ENCODE measurements around the gene SUMO2. TPM values are rescaled to one million over a fixed set of nuclear protein-coding genes. Genes with fewer than 3 reads are reported as not detected.

The SUMO2 gene
- total and polyA plus RNA-seq, 9 of the 15 experiments (the other 6 are each of a cell fraction or from before 2014, with no cell fraction given): 157 to 733 (median 419) TPM

DNA sequence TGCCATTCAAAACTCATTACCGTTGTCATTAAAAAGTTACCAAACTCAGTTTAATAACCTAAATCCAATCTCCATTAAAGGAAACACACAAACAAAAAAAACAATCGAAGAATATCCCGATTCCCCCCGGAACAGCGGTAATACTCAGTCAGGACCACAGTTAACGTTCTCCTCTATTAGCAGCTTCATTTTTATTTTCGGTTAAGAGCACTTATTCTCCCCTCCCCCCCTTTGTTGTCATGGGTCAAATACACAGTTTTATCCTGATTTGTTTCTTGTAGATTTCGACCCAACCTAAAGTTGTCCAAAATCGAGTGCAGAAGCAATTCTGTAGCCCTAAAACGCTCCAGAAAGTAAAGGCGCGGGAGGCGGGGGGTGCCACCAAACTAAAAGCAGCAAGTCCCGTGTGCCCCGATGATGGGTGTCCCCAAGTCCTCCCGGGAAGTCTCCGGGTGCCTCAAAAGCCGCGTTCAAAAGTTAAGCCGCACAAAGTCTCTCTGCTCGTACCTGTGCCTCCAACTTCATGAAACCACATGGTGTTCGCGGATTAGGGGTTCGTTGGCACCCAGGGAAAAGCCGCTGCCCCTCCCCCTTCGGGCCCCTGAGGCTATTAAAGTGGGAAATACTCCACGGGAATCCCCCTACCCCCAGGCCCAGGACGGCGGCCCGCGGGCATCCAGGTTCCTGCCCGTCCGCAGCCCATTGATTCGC is 996 bp downstream of the SUMO2 start (continued):
- TF ChIP-seq, protein P1, sequence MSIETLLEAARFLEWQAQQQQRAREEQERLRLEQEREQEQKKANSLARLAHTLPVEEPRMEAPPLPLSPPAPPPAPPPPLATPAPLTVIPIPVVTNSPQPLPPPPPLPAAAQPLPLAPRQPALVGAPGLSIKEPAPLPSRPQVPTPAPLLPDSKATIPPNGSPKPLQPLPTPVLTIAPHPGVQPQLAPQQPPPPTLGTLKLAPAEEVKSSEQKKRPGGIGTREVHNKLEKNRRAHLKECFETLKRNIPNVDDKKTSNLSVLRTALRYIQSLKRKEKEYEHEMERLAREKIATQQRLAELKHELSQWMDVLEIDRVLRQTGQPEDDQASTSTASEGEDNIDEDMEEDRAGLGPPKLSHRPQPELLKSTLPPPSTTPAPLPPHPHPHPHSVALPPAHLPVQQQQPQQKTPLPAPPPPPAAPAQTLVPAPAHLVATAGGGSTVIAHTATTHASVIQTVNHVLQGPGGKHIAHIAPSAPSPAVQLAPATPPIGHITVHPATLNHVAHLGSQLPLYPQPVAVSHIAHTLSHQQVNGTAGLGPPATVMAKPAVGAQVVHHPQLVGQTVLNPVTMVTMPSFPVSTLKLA (conservative IDR thresholded peaks at IDR 0.05): peak in 1 of 2 experiments; percentile 44; a peak in 2 of 4 replicates
- peak in 1 of 3 experiments; percentile 21 for TF ChIP-seq YY1 (IDR thresholded peaks at IDR 0.05; ENCODE audit: borderline replicate concordance in 1 of 3, control insufficient read depth in 1 of 3, extremely low read depth in 1 of 3, insufficient read depth in 3 of 3, insufficient read length in 1 of 3, insufficient replicate concordance in 2 of 3, low read depth in 1 of 3, low read length in 2 of 3)
- TF ChIP-seq ZNF512 (tag; IDR thresholded peaks at IDR 0.05): no peak
- TF ChIP-seq SIN3A (IDR thresholded peaks at IDR 0.05; ENCODE audit: borderline replicate concordance in 2 of 2, control insufficient read depth in 1 of 2, low read depth in 2 of 2, low read length in 2 of 2): peak in 1 of 2 experiments; percentile 48; a peak in 1 of 4 replicates
- TF ChIP-seq JUN (IDR thresholded peaks at IDR 0.05; ENCODE audit: borderline replicate concordance, low read depth, low read length): no peak
- TF ChIP-seq JUN (CRISPR knock-in tag; IDR thresholded peaks at IDR 0.05; ENCODE audit: borderline replicate concordance): 0 out of 2 replicates have a peak, but pooled peaks have one; percentile 41
- TF ChIP-seq BCL6 (CRISPR knock-in tag; IDR thresholded peaks at IDR 0.05): no peak
- no peak for TF ChIP-seq NFE2 (IDR thresholded peaks at IDR 0.05; ENCODE audit: low read depth)
- TF ChIP-seq ZNF212 (CRISPR knock-in tag; IDR thresholded peaks at IDR 0.05): no peak
- peak in 1 of 2 experiments; percentile 35; a peak in 1 of 4 replicates for TF ChIP-seq FOXA3 (CRISPR knock-in tag; conservative IDR thresholded peaks at IDR 0.05 in 1 of 2, IDR thresholded peaks at IDR 0.05 in 1 of 2)
- TF ChIP-seq ETV5 (CRISPR knock-in tag; IDR thresholded peaks at IDR 0.05; ENCODE audit: low read depth): peak; percentile 20; the same call in 1 of the 2 replicates
- TF ChIP-seq, protein P2, sequence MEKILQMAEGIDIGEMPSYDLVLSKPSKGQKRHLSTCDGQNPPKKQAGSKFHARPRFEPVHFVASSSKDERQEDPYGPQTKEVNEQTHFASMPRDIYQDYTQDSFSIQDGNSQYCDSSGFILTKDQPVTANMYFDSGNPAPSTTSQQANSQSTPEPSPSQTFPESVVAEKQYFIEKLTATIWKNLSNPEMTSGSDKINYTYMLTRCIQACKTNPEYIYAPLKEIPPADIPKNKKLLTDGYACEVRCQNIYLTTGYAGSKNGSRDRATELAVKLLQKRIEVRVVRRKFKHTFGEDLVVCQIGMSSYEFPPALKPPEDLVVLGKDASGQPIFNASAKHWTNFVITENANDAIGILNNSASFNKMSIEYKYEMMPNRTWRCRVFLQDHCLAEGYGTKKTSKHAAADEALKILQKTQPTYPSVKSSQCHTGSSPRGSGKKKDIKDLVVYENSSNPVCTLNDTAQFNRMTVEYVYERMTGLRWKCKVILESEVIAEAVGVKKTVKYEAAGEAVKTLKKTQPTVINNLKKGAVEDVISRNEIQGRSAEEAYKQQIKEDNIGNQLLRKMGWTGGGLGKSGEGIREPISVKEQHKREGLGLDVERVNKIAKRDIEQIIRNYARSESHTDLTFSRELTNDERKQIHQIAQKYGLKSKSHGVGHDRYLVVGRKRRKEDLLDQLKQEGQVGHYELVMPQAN (IDR thresholded peaks at IDR 0.05; ENCODE audit: borderline replicate concordance): peak; percentile 45; the same call in 1 of the 2 replicates
- peak; percentile 55 for TF ChIP-seq CHD1 (IDR thresholded peaks at IDR 0.05; ENCODE audit: low read length)
- no peak for TF ChIP-seq STAG1 (CRISPR knock-in tag; IDR thresholded peaks at IDR 0.05; ENCODE audit: borderline replicate concordance)

All from K562 (cell line).